HG03432 (cell line): ENCODE data around the gene C4B.
"Not testable (repeated sequence)": the region's sequence is repeated elsewhere in the genome, so short reads cannot be mapped to it uniquely, and the experiment has no call there.

Source experiments
- ATAC-seq: cut with Tn5 transposase; IDR thresholded peaks from one replicate; pipeline ENCODE4 v1.9.1; 2021; ENCODE audit warnings: mild to moderate bottlenecking, moderate library complexity; ENCODE audit not compliant: unreplicated experiment

The C4B gene

DNA sequence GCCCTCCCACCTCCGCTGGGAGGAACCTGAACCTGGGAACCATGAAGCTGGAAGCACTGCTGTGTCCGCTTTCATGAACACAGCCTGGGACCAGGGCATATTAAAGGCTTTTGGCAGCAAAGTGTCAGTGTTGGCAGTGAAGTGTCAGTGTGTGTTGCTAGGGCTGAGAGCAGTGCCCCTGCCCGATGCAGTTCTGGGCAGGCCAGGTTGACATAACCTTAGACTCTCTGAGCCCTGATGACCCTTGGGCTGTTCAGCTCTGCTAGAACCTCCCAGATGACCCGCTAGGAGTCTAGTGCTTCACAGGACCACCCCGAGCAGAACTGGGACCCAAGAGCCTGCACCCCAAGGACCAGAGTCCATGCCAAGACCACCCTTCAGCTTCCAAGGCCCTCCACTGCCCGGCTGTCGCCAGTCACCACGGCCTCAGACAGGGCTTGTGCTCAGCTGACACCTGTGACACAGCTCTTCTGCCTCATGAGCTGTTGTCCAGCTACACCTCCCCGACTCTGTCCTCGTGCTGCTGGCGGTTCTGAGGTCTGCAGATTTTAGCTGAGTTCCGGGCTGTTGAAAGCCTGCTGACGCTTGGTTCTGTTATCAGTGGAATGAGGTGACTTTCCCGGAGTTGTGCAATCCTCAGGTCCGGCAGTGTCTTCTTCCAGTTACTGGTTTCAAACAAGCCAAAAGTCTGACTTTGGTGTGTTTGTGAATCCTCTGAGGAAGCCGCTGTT is 20.9 kb downstream of the C4B start:
- ATAC-seq = not testable (repeated sequence)

GRCh38 chr6:32037136-32037535 is 22.5 kb downstream of the C4B start:
- ATAC-seq = not testable (repeated sequence)

GRCh38 chr6:32037598-32038524 is 23.3 kb downstream of the C4B start, which contains the start of gene CYP21A2:
CYP21A2 (plus strand) TSS chr6:32038415; CDS start chr6:32038423, 8 bp downstream.
- ATAC-seq = not testable (repeated sequence)

DNA sequence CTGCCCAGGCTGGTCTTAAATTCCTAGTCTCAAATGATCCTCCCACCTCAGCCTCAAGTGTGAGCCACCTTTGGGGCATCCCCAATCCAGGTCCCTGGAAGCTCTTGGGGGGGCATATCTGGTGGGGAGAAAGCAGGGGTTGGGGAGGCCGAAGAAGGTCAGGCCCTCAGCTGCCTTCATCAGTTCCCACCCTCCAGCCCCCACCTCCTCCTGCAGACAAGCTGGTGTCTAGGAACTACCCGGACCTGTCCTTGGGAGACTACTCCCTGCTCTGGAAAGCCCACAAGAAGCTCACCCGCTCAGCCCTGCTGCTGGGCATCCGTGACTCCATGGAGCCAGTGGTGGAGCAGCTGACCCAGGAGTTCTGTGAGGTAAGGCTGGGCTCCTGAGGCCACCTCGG is 24.3 kb downstream of the C4B start:
- ATAC-seq = not testable (repeated sequence)

- ATAC-seq = not testable (repeated sequence)
Measured at GRCh38 chr6:32039321-32040274, 25.0 kb downstream of the C4B start.

- ATAC-seq = not testable (repeated sequence)
Measured at GRCh38 chr6:32040299-32041049, 25.9 kb downstream of the C4B start.

GRCh38 chr6:32041050-32041321 is 26.4 kb downstream of the C4B start:
- not testable (repeated sequence) for ATAC-seq

DNA sequence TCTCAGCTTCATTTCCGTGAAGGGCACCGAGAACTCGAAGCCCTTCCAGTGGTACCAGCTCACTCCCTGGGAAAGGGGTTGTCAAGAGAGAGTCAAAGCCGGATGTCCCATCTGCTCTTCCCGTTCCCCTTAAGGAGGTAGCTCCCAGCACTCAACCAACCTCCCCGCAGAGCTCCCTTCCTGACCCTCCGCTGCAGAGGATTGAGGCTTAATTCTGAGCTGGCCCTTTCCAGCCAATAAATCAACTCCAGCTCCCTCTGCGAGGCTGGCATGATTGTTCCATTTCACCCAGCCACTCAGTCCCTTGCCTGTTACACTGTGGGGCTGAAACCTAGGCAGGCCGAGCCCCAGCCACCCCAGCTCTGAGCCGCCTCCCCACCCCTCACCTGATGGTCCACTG is 26.8 kb downstream of the C4B start:
- ATAC-seq = not testable (repeated sequence)

DNA sequence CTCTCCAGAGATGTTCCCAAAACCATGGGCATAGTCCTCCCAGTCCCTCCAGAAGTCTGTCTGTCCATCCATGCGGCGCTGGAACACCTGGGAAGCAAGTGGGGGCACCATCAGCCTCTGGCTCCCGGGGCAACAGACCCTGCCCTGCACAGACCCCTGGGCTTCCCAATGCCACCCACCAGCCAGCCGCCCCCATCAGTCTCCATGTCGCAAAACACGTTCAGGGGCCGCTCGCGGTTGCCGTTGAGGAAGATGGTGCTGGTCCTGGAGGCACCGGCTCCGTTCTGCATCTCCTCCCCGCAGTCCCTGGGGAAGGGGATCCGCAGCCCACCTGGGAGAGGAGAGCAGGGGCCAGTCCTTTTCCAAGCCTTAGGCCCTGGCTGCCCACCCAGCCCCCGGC is 27.7 kb downstream of the C4B start:
- ATAC-seq = not testable (repeated sequence)

- not testable (repeated sequence) for ATAC-seq
Measured at GRCh38 chr6:32043589-32044380, 29.2 kb downstream of the C4B start.

- not testable (repeated sequence) for ATAC-seq
Measured at GRCh38 chr6:32044916-32045315, 30.3 kb downstream of the C4B start.

- ATAC-seq = no peak
Measured at GRCh38 chr6:32045811-32046449, 31.3 kb downstream of the C4B start.

DNA sequence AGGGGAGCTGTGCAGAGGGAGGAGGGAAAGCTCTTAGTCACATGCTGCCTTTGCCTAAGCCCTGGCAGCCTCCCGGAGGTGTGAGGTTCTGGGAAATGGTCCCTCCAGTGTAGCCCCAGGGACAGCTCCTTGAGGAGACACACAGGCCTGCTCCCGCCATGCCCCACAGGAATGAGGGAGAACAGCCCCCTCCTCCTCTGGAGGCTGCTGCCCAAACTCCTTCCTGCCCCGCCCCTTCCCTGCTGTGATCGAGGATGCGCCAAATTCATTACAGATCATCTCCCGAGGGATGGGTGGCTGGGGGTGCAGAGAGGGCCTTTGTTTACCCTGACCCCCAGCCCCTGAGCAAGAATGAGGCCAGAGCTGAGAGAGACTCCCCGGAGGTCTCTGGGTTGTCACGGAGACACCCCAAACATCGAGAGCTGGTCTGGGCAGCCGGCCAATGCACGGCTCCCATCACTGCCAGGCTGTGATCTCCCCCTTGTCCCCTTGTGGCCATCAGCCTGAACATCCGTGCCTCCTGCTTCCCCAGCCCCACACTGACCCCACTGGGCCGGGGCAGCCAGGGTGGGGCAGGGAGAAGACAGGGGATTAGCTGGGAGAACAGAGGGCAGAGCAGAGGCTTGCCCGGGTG is 32.0 kb downstream of the C4B start:
- no peak for ATAC-seq

DNA sequence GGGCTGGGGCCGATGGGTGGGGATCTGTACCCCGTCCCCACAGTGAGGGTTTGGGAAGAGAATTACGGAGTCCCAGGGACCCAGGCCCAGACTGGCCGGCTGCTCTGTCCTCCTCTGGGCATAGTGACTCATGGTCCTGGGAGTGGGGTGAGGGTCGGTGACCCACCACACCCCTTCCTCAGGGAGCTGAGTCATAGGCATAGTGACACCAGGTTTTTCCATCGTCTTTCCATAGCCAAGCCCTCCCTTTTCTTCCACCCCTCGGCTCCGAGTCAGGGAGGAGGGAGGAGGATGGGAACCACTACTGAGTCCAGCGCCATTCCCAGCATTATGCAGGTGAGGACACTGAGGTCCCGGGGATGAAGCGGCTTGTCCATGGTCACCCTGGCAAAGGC is 32.5 kb downstream of the C4B start:
- no peak for ATAC-seq

DNA sequence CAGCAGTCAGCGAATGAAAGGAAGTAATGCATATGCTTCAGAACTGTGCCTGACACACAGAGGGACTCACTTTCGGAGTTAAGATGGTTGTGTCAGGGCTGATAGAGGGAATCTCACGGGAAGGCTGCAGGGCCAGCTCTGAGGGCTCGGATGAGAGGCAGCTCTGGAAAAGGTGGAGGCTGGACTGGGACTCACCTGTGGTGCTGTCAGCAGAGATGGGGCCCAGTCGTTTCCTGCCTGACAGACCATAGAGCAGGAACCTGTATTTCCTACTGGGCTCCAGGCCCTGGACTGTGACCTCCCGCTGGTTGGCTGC is 32.9 kb downstream of the C4B start:
- no peak for ATAC-seq

GRCh38 chr6:32047855-32048766 is 33.5 kb downstream of the C4B start:
- ATAC-seq = no peak

DNA sequence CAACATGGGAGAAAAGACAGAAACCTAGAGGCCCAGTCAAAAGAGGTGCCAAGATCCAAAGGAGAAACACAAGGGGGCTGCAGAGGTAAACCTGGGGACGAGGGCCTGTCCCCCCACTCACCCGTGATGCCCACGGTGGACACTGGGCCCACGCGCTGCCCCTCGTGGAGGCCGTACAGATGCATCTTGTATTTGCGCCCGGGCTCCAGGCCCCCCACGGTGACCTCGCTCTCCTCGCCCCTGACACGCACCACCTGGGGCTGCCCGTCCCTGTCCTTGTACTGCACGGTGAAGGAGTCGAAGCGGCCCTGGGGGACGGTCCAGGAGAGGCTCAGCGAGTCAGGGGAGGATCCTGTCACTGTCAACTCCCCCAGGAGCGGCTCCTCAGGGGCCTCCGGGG is 34.6 kb downstream of the C4B start:
- ATAC-seq = not testable (repeated sequence)

GRCh38 chr6:32049736-32050135 is 35.1 kb downstream of the C4B start:
- not testable (repeated sequence) for ATAC-seq
